Hepatocyte (in vitro differentiated cells): ENCODE measurements around the gene MEGF11.

Source experiments
- CTCF ChIP-seq: fragments of 200-600 bp; sonication (generic); IDR thresholded peaks from 2 replicates; pipeline ENCODE4 v1.5.1; 2016; ENCODE audit warnings: antibody characterized with exemption, mild to moderate bottlenecking; ENCODE audit not compliant: poor library complexity
- EZH2 ChIP-seq: fragments of 200-600 bp; sonication (generic); IDR thresholded peaks from 2 replicates; pipeline ENCODE4 v1.6.1; 2016; ENCODE audit warnings: antibody characterized with exemption, mild to moderate bottlenecking, borderline replicate concordance
- EZH2phosphoT487 ChIP-seq: fragments of 200-600 bp; sonication (generic); IDR thresholded peaks from one replicate; pipeline ENCODE4 v1.6.1; 2018; ENCODE audit warnings: antibody characterized with exemption, mild to moderate bottlenecking, low read depth, moderate library complexity; ENCODE audit not compliant: unreplicated experiment, severe bottlenecking

DNA sequence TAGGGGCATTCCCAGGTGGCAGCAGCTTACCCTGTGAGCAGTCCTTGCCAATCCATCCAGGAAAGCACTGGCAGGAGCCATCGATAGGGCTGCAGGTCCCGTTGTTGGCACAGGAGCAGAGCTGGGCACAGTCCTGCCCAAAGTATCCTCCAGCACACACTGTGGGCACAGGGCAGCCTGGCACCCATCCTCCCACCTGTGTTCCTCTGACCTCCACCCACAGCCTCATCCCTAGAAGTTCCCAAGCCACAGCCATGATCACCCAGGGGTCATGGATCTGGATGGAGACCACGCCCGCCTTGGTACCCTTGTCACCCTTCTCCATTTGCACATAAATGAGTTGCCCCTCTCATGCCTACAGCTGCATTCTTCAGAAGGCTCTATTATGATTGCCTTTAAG, 335.6 kb downstream of the MEGF11 start:
- TF ChIP-seq CTCF, result no peak
- TF ChIP-seq EZH2, result no peak
- no peak for TF ChIP-seq EZH2phosphoT487
